Kidney (tissue), 14 donors: ENCODE data around the gene F10. TPM values are rescaled to one million over a fixed set of nuclear protein-coding genes. Genes with fewer than 3 reads are reported as not detected.

ENCODE experiments used
- DNase-seq, 5 donors: peaks; one replicate each; pipeline ENCODE4 v3.0.0-alpha.2; 2013 to 2020
- FAIRE-seq: peaks from 2 replicates; lab custom pipeline; 2012; peaks lifted over from hg19 to GRCh38; lab: Jason Lieb, UNC
- H3K27ac ChIP-seq, 2 donors: one replicate each; pipeline ENCODE4 v1.7.0; 2013; ENCODE audit warnings: low read depth in 2 of 2, low read length in 2 of 2, inconsistent platforms in 1 of 2
- H3K27me3 ChIP-seq: one replicate; pipeline ENCODE4 v1.7.1; 2013; ENCODE audit warnings: low read length, inconsistent platforms; ENCODE audit not compliant: control insufficient read depth, insufficient read depth
- H3K36me3 ChIP-seq, 3 donors: one replicate each; pipeline versions ENCODE4 v1.7.0 to v1.7.1; 2013; ENCODE audit warnings: low read length in 3 of 3, control low read depth in 1 of 3, inconsistent platforms in 1 of 3; ENCODE audit not compliant: insufficient read depth in 3 of 3, control insufficient read depth in 2 of 3
- H3K4me1 ChIP-seq, 3 donors: one replicate each; pipeline versions ENCODE4 v1.7.0 to v1.7.1; 2013; ENCODE audit warnings: low read length in 3 of 3, inconsistent platforms in 1 of 3, low read depth in 1 of 3; ENCODE audit not compliant: control insufficient read depth in 2 of 3, insufficient read depth in 2 of 3
- H3K4me3 ChIP-seq, 3 donors: one replicate each; pipeline versions ENCODE4 v1.7.0 to v1.8.1; 2013; ENCODE audit warnings: low read length in 3 of 3, control low read depth in 1 of 3, inconsistent platforms in 1 of 3
- H3K9ac ChIP-seq, 3 donors: one replicate each; pipeline versions ENCODE4 v1.7.0 to v1.7.1; 2013; ENCODE audit warnings: low read length in 3 of 3, control low read depth in 1 of 3, inconsistent platforms in 1 of 3
- H3K9me3 ChIP-seq, 3 donors: one replicate each; pipeline versions ENCODE4 v1.7.0 to v1.7.1; 2013; ENCODE audit warnings: low read length in 3 of 3, control low read depth in 1 of 3, inconsistent platforms in 1 of 3; ENCODE audit not compliant: control insufficient read depth in 2 of 3, insufficient read depth in 1 of 3
- CTCF ChIP-seq: IDR thresholded peaks from 3 replicates; pipeline ENCODE4 v1.5.1; 2012; ENCODE audit warnings: mild to moderate bottlenecking, moderate library complexity, borderline replicate concordance; ENCODE audit not compliant: insufficient read depth; ENCODE audit errors: extremely low read depth
- intact Hi-C: fragments of 100-400 bp; cut with DNase I; formaldehyde crosslinking; loops from one replicate; pipeline ENCODE4 v1.11.1; 2022
- polyA plus RNA-seq: library from polyadenylated mRNA; stranded (reverse); fragments of 350-450 nt; fragmentation: Illumina TruSeq; extraction: RNeasy Lipid Tissue Mini Kit (QIAGEN cat#74804); gene quantifications from one replicate; pipeline ENCODE4 v1.2.3, GENCODE V29; 2014; ENCODE audit warnings: low read depth, low replicate concordance; ENCODE audit not compliant: insufficient read depth
- total RNA-seq: library from RNA; stranded (reverse); fragmentation: NEBNext Ultra II Directional; extraction: Animal tissue kit (Norgen Biotek cat#: 25700); gene quantifications from one replicate; pipeline ENCODE4 v1.2.1, GENCODE V29; 2021
- donor health status: control.
- donor health status: control.
- donor health status: control.
- donor health status: control.
- donor health status: control.
- donor health status: DM: yes; HTN: yes; CAD: no.
- donor health status: Normal renal cell carcinoma (clear cell type).

F10 gene
- total and polyA plus RNA-seq, 2 donors from 2014 or later, result 5.1 to 6.8 TPM

GRCh38 chr13:113186061-113186900, 63.7 kb downstream of the F10 start:
- no peaks in the 10 kb centered on the region for H3K4me1 ChIP-seq
- peaks cover 9 to 25% (median 20%) of the 10 kb centered on the region in 3 donors for H3K36me3 ChIP-seq
- TF ChIP-seq CTCF, result no peak
- FAIRE-seq (no peak), DNase-seq (no peak)
- no peak overlapping the region for H3K27ac ChIP-seq
- H3K27me3 ChIP-seq, result no peaks in the 10 kb centered on the region
- intact Hi-C loops, result no loop called here
- no peaks in the 10 kb centered on the region for H3K9me3 ChIP-seq
- H3K4me3 ChIP-seq, result no peak overlapping the region
- H3K9ac ChIP-seq, result no peak overlapping the region

GRCh38 chr13:113187263-113187669, 64.7 kb downstream of the F10 start:
- H3K27ac ChIP-seq, result no peak overlapping the region
- H3K9ac ChIP-seq, result no peak overlapping the region
- no peak overlapping the region for H3K4me3 ChIP-seq
- no peaks in the 10 kb centered on the region for H3K9me3 ChIP-seq
- intact Hi-C loops, result no loop called here
- FAIRE-seq, result no peak
- DNase-seq, result peak in 1 of 5 donors; percentile 85
- H3K27me3 ChIP-seq, result no peaks in the 10 kb centered on the region
- no peak for TF ChIP-seq CTCF
- H3K36me3 ChIP-seq, result peaks cover 7 to 27% (median 20%) of the 10 kb centered on the region in 3 donors
- no peaks in the 10 kb centered on the region for H3K4me1 ChIP-seq

- no peaks in the 10 kb centered on the region for H3K9me3 ChIP-seq
Observed at GRCh38 chr13:113187883-113188665, 65.5 kb downstream of the F10 start.

More at GRCh38 chr13:113187883-113188665, 65.5 kb downstream of the F10 start:
- H3K36me3 ChIP-seq, result peaks cover 9 to 28% (median 24%) of the 10 kb centered on the region in 3 donors
- H3K4me3 ChIP-seq, result no peak overlapping the region
- no peak for TF ChIP-seq CTCF
- no peaks in the 10 kb centered on the region for H3K27me3 ChIP-seq
- no peak overlapping the region for H3K27ac ChIP-seq
- no peak for DNase-seq
- intact Hi-C loops, result no loop called here
- FAIRE-seq, result no peak
- H3K4me1 ChIP-seq, result no peaks in the 10 kb centered on the region
- H3K9ac ChIP-seq, result no peak overlapping the region
